ENCODE measurements around the gene SOD1.

SOD1 gene

GRCh38 chr21:31671931-31672330 is 12.4 kb downstream of the SOD1 start:
- DNase-seq (ENCODE audit: extremely low spot score), result no peak
- POLR2A ChIA-PET, result no interaction called here
- no peak for TF ChIP-seq SUZ12 (IDR thresholded peaks at IDR 0.05)
- TF ChIP-seq BHLHE40 (IDR thresholded peaks at IDR 0.05; ENCODE audit: borderline replicate concordance), result no peak
- TF ChIP-seq L3MBTL2 (conservative IDR thresholded peaks at IDR 0.05), result no peak
- no peak for TF ChIP-seq ZNF384 (IDR thresholded peaks at IDR 0.05)
- no peak for TF ChIP-seq NFRKB (IDR thresholded peaks at IDR 0.05)
- no peak for TF ChIP-seq LEF1 (IDR thresholded peaks at IDR 0.05; ENCODE audit: borderline replicate concordance)
- TF ChIP-seq CTBP1 (IDR thresholded peaks at IDR 0.05; ENCODE audit: borderline replicate concordance), result no peak
- TF ChIP-seq FOXA1 (IDR thresholded peaks at IDR 0.05), result no peak
- TF ChIP-seq SP1 (IDR thresholded peaks at IDR 0.05), result no peak
- TF ChIP-seq TARDBP (IDR thresholded peaks at IDR 0.05), result no peak
- TF ChIP-seq ARNT (IDR thresholded peaks at IDR 0.05), result no peak
- no peak for TF ChIP-seq PKNOX1 (IDR thresholded peaks at IDR 0.05)
- TF ChIP-seq FOXM1 (IDR thresholded peaks at IDR 0.05; ENCODE audit: borderline replicate concordance), result no peak
- TF ChIP-seq ELF4 (IDR thresholded peaks at IDR 0.05), result no peak
- no peak for TF ChIP-seq FOXK2 (IDR thresholded peaks at IDR 0.05)
- TF ChIP-seq HDGF (IDR thresholded peaks at IDR 0.05; ENCODE audit: borderline replicate concordance), result no peak
- CTCF ChIA-PET, result no interaction called here

GRCh38 chr21:31673321-31673912 is 13.9 kb downstream of the SOD1 start:
- ChIA-PET CTCF (no interaction called here), POLR2A (no interaction called here)
- no peak for DNase-seq (ENCODE audit: extremely low spot score)
- TF ChIP-seq BHLHE40 (IDR thresholded peaks at IDR 0.05; ENCODE audit: borderline replicate concordance) (no peak), HDGF (IDR thresholded peaks at IDR 0.05; ENCODE audit: borderline replicate concordance) (no peak), SP1 (IDR thresholded peaks at IDR 0.05) (no peak), CTBP1 (IDR thresholded peaks at IDR 0.05; ENCODE audit: borderline replicate concordance) (no peak), FOXK2 (IDR thresholded peaks at IDR 0.05) (no peak), PKNOX1 (IDR thresholded peaks at IDR 0.05) (no peak), LEF1 (IDR thresholded peaks at IDR 0.05; ENCODE audit: borderline replicate concordance) (no peak), SUZ12 (IDR thresholded peaks at IDR 0.05) (no peak)

GRCh38 chr21:31675318-31675717 is 15.8 kb downstream of the SOD1 start:
- DNase-seq (ENCODE audit: extremely low spot score), result no peak
- POLR2A ChIA-PET, result no interaction called here
- no peak for TF ChIP-seq ZNF384 (IDR thresholded peaks at IDR 0.05)
- TF ChIP-seq CTBP1 (IDR thresholded peaks at IDR 0.05; ENCODE audit: borderline replicate concordance), result no peak
- TF ChIP-seq HDGF (IDR thresholded peaks at IDR 0.05; ENCODE audit: borderline replicate concordance), result no peak
- TF ChIP-seq ELF4 (IDR thresholded peaks at IDR 0.05), result no peak
- no peak for TF ChIP-seq PKNOX1 (IDR thresholded peaks at IDR 0.05)
- no peak for TF ChIP-seq FOXA1 (IDR thresholded peaks at IDR 0.05)
- no peak for TF ChIP-seq LEF1 (IDR thresholded peaks at IDR 0.05; ENCODE audit: borderline replicate concordance)
- TF ChIP-seq L3MBTL2 (conservative IDR thresholded peaks at IDR 0.05), result no peak
- no peak for TF ChIP-seq FOXM1 (IDR thresholded peaks at IDR 0.05; ENCODE audit: borderline replicate concordance)
- no peak for TF ChIP-seq SUZ12 (IDR thresholded peaks at IDR 0.05)
- TF ChIP-seq TARDBP (IDR thresholded peaks at IDR 0.05), result no peak
- no peak for TF ChIP-seq ARNT (IDR thresholded peaks at IDR 0.05)
- CTCF ChIA-PET, result no interaction called here

GRCh38 chr21:31675960-31676359 is 16.5 kb downstream of the SOD1 start:
- ChIA-PET CTCF (interaction anchor here (0.6 kb wide), 1 partner anchor 55 kb away, joined by 3 read pairs; no protein-coding TSS in a partner anchor), POLR2A (no interaction called here)
- no peak for DNase-seq (ENCODE audit: extremely low spot score)
- TF ChIP-seq SP1 (IDR thresholded peaks at IDR 0.05), result no peak
- TF ChIP-seq BHLHE40 (IDR thresholded peaks at IDR 0.05; ENCODE audit: borderline replicate concordance), result no peak
- TF ChIP-seq L3MBTL2 (conservative IDR thresholded peaks at IDR 0.05), result no peak
- TF ChIP-seq FOXA1 (IDR thresholded peaks at IDR 0.05), result no peak
- no peak for TF ChIP-seq NFRKB (IDR thresholded peaks at IDR 0.05)
- no peak for TF ChIP-seq LEF1 (IDR thresholded peaks at IDR 0.05; ENCODE audit: borderline replicate concordance)
- TF ChIP-seq SUZ12 (IDR thresholded peaks at IDR 0.05), result no peak

GRCh38 chr21:31677047-31677446 is 17.6 kb downstream of the SOD1 start:
- ChIA-PET POLR2A (no interaction called here), CTCF (no interaction called here)
- no peak for TF ChIP-seq HDGF (IDR thresholded peaks at IDR 0.05; ENCODE audit: borderline replicate concordance)
- TF ChIP-seq FOXM1 (IDR thresholded peaks at IDR 0.05; ENCODE audit: borderline replicate concordance), result no peak
- TF ChIP-seq L3MBTL2 (conservative IDR thresholded peaks at IDR 0.05), result no peak
- TF ChIP-seq SP1 (IDR thresholded peaks at IDR 0.05), result no peak
- TF ChIP-seq BHLHE40 (IDR thresholded peaks at IDR 0.05; ENCODE audit: borderline replicate concordance), result no peak
- no peak for TF ChIP-seq ZNF384 (IDR thresholded peaks at IDR 0.05)
- no peak for TF ChIP-seq ELF4 (IDR thresholded peaks at IDR 0.05)
- TF ChIP-seq ARNT (IDR thresholded peaks at IDR 0.05), result no peak
- TF ChIP-seq FOXA1 (IDR thresholded peaks at IDR 0.05), result no peak
- TF ChIP-seq NFRKB (IDR thresholded peaks at IDR 0.05), result no peak
- no peak for TF ChIP-seq TARDBP (IDR thresholded peaks at IDR 0.05)
- TF ChIP-seq LEF1 (IDR thresholded peaks at IDR 0.05; ENCODE audit: borderline replicate concordance), result no peak
- no peak for TF ChIP-seq PKNOX1 (IDR thresholded peaks at IDR 0.05)
- no peak for TF ChIP-seq FOXK2 (IDR thresholded peaks at IDR 0.05)
- no peak for TF ChIP-seq CTBP1 (IDR thresholded peaks at IDR 0.05; ENCODE audit: borderline replicate concordance)
- no peak for DNase-seq (ENCODE audit: extremely low spot score)

All from HEK293T (cell line).